GM23248 (cell line): ENCODE data around the gene UBE2D1. TPM values are rescaled to one million over a fixed set of nuclear protein-coding genes. Genes with fewer than 3 reads are reported as not detected.

Source experiments
- DNase-seq: peaks from one replicate; pipeline ENCODE4 v3.0.0-alpha.2; 2015
- H2AFZ ChIP-seq: fragments of 200-600 bp; sonication (generic); 2 replicates; pipeline ENCODE4 v1.6.1; 2016; ENCODE audit warnings: antibody characterized with exemption
- H3F3A ChIP-seq: fragments of 200-600 bp; sonication (generic); 2 replicates; pipeline ENCODE4 v1.6.1; 2016; ENCODE audit warnings: mild to moderate bottlenecking, antibody characterized with exemption, mixed run types; ENCODE audit not compliant: insufficient read depth
- H3K27ac ChIP-seq: fragments of 200-600 bp; sonication (generic); 2 replicates; pipeline ENCODE4 v1.5.1; 2016; ENCODE audit warnings: mild to moderate bottlenecking
- H3K27me3 ChIP-seq: fragments of 200-600 bp; sonication (generic); replicated peaks from 2 replicates; pipeline ENCODE4 v1.6.1; 2016; ENCODE audit warnings: mild to moderate bottlenecking; ENCODE audit not compliant: insufficient read depth
- H3K36me3 ChIP-seq: fragments of 200-600 bp; sonication (generic); 2 replicates; pipeline ENCODE4 v1.6.1; 2016; ENCODE audit warnings: low read depth, mild to moderate bottlenecking
- H3K4me1 ChIP-seq: fragments of 200-600 bp; sonication (generic); 2 replicates; pipeline ENCODE4 v1.6.1; 2016; ENCODE audit warnings: mild to moderate bottlenecking; ENCODE audit not compliant: insufficient read depth
- H3K4me2 ChIP-seq: fragments of 200-600 bp; sonication (generic); one replicate; pipeline ENCODE4 v1.6.1; 2016; ENCODE audit warnings: mild to moderate bottlenecking; ENCODE audit not compliant: unreplicated experiment
- H3K4me3 ChIP-seq: fragments of 200-600 bp; sonication (generic); 2 replicates; pipeline ENCODE4 v1.5.1; 2016; ENCODE audit warnings: mild to moderate bottlenecking
- H3K79me2 ChIP-seq: fragments of 200-600 bp; sonication (generic); 2 replicates; pipeline ENCODE4 v1.6.1; 2016; ENCODE audit warnings: mild to moderate bottlenecking; ENCODE audit not compliant: insufficient read depth
- H3K9ac ChIP-seq: fragments of 200-600 bp; sonication (generic); 2 replicates; pipeline ENCODE4 v1.6.1; 2016; ENCODE audit warnings: mild to moderate bottlenecking
- H3K9me2 ChIP-seq: fragments of 200-600 bp; sonication (generic); 2 replicates; pipeline ENCODE4 v1.6.1; 2016; ENCODE audit warnings: mixed run types, mild to moderate bottlenecking, moderate library complexity; ENCODE audit not compliant: insufficient read depth
- H3K9me3 ChIP-seq: fragments of 200-600 bp; sonication (generic); one replicate; pipeline ENCODE4 v1.6.1; 2017; ENCODE audit warnings: low read depth
- H4K20me1 ChIP-seq: fragments of 200-600 bp; sonication (generic); 2 replicates; pipeline ENCODE4 v1.6.0; 2016; ENCODE audit not compliant: insufficient read depth
- EZH2 ChIP-seq: fragments of 200-600 bp; sonication (generic); IDR thresholded peaks from 2 replicates; pipeline ENCODE4 v1.6.1; 2018; ENCODE audit warnings: antibody characterized with exemption, mild to moderate bottlenecking; ENCODE audit not compliant: insufficient read depth, poor library complexity, severe bottlenecking
- EZH2phosphoT487 ChIP-seq: fragments of 200-600 bp; sonication (generic); IDR thresholded peaks from 2 replicates; pipeline ENCODE4 v1.6.1; 2018; ENCODE audit warnings: antibody characterized with exemption, moderate library complexity, mild to moderate bottlenecking, low read depth; ENCODE audit not compliant: insufficient read depth
- WGBS, 2 experiments: methylation state at CpG; one replicate each; pipeline ENCODE4 v1.1.6; 2015 to 2017; ENCODE audit warnings: low lambda C conversion rate in 2 of 2, low coverage in 1 of 2; ENCODE audit errors: missing lambda C conversion rate in 2 of 2; 5-methylcytosine and 5-hydroxymethylcytosine counted together
- in situ Hi-C: fragments of 300-500 bp; cut with MboI; formaldehyde crosslinking; loops from 2 replicates; pipeline ENCODE4 v1.15.0; 2020
- polyA plus RNA-seq: library from polyadenylated mRNA; unstranded; fragments of >200 nt; fragmentation: Nextera tagmentation; extraction: Ambion mirVana; gene quantifications from 2 replicates; pipeline ENCODE4 v1.2.1, GENCODE V29; 2016
- total RNA-seq: library from RNA; depleted of rRNA; stranded (reverse); fragments of >200 nt; shearing (Covaris generic); gene quantifications from 2 replicates; pipeline ENCODE4 v1.2.3, GENCODE V29; 2014

The UBE2D1 gene
- total and polyA plus RNA-seq, 2 experiments from 2014 or later: 17.7 to 31.9 TPM

- no peak overlapping the region for H3K27ac ChIP-seq
- H3K9me2 ChIP-seq: no peaks in the 10 kb centered on the region
- H3K9me3 ChIP-seq: no peaks in the 10 kb centered on the region
- H3K4me3 ChIP-seq: no peak overlapping the region
- TF ChIP-seq EZH2: no peak
- TF ChIP-seq EZH2phosphoT487: no peak
- no peak for DNase-seq
- WGBS, 2 experiments: 98 to 100% methylated on average over 2 of the region's 2 CpGs
- no peak overlapping the region for H3K4me2 ChIP-seq
- in situ Hi-C loops: no loop called here
- no peaks in the 10 kb centered on the region for H3K27me3 ChIP-seq
- H3K9ac ChIP-seq: no peak overlapping the region
- H3K4me1 ChIP-seq: no peaks in the 10 kb centered on the region
- no peak overlapping the region for H2AFZ ChIP-seq
- no peaks in the 10 kb centered on the region for H3K36me3 ChIP-seq
- H4K20me1 ChIP-seq: no peaks in the 10 kb centered on the region
- no peaks in the 10 kb centered on the region for H3F3A ChIP-seq
- H3K79me2 ChIP-seq: peaks cover 9% of the 10 kb centered on the region; the same call in 1 of the 2 replicates
Observed at GRCh38 chr10:58361353-58361752, 26.5 kb downstream of the UBE2D1 start.

DNA sequence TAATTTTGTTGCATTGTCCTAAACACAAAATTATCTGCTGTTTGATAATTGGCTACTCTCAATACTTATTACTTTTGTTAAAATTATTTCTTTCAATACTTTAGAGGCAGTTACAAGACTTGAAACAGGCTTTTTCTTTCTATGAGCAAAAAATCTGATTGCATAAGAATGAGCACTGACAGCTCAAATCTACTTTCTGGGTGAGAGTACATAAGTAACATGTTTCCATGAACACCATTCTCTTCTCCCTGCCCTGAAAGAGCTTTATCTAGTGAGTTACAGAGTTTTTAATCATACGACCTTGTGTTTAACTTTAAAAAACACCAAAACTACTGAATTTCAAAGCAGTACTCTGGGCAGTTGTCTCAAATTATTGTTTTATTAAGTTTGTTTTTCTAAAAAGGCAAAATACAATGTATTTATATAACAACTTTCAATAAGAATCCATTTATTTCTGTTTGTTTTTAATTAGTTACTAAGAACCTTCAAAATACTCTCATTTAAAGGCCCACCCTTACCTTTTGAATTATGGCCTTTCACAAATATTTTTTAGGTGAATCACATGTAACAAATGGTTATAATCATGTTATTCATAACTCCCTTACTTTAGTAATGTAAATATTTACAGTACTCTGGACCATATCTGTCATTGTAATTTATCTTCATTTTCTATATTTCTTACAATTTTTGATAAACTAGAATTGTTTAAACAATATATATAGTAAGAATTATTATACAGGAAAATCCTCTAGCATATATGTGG lies 27.4 kb downstream of the UBE2D1 start:
- no peaks in the 10 kb centered on the region for H4K20me1 ChIP-seq
- 96 to 98% methylated on average over 1 of the region's 1 CpG for WGBS, 2 experiments
- no peaks in the 10 kb centered on the region for H3K36me3 ChIP-seq
- no peaks in the 10 kb centered on the region for H3K9me2 ChIP-seq
- no peak overlapping the region for H3K9ac ChIP-seq
- H3F3A ChIP-seq: no peaks in the 10 kb centered on the region
- H3K4me3 ChIP-seq: no peak overlapping the region
- H3K4me1 ChIP-seq: no peaks in the 10 kb centered on the region
- DNase-seq: no peak
- H3K27me3 ChIP-seq: no peaks in the 10 kb centered on the region
- TF ChIP-seq EZH2phosphoT487: no peak
- TF ChIP-seq EZH2: no peak
- in situ Hi-C loops: no loop called here
- H3K79me2 ChIP-seq: peaks cover 4% of the 10 kb centered on the region; the same call in 1 of the 2 replicates
- H3K9me3 ChIP-seq: no peaks in the 10 kb centered on the region
- no peak overlapping the region for H2AFZ ChIP-seq
- no peak overlapping the region for H3K4me2 ChIP-seq
- no peak overlapping the region for H3K27ac ChIP-seq

GRCh38 chr10:58367069-58367468 lies 32.3 kb downstream of the UBE2D1 start:
- DNase-seq: no peak
- Histone ChIP-seq H4K20me1 (no peaks in the 10 kb centered on the region), H3F3A (no peaks in the 10 kb centered on the region), H3K4me3 (no peak overlapping the region), H3K4me1 (no peaks in the 10 kb centered on the region), H3K4me2 (no peak overlapping the region), H3K9ac (no peak overlapping the region), H3K27me3 (no peaks in the 10 kb centered on the region), H3K9me2 (no peaks in the 10 kb centered on the region), H3K36me3 (no peaks in the 10 kb centered on the region), H3K79me2 (no peaks in the 10 kb centered on the region), H3K9me3 (no peaks in the 10 kb centered on the region), H3K27ac (no peak overlapping the region), H2AFZ (no peak overlapping the region)
- TF ChIP-seq EZH2phosphoT487 (no peak), EZH2 (no peak)
- in situ Hi-C loops: no loop called here
- WGBS, 2 experiments: 96 to 97% methylated on average over 3 of the region's 3 CpGs

DNA sequence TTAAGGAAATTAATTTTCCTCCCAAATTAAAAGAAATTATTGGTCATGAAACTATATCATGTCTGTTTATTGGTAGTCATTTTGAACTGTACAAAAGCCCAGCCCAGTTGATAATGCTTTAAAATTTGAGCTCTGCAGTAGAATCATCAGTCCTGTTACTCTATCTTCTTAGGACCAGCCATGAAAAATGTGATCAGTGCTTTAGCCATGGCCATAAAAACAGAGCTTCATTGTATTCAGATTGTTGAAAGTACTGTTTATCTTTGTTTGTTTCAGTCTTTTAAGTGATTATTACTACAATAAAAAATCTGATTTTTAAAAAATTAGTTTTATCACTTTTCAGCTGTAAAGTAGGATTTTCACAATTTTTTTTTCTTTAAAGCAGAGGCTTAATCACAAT lies 36.7 kb downstream of the UBE2D1 start:
- Histone ChIP-seq H2AFZ (no peak overlapping the region), H3K9me2 (no peaks in the 10 kb centered on the region), H3K27me3 (no peaks in the 10 kb centered on the region), H4K20me1 (no peaks in the 10 kb centered on the region), H3F3A (no peaks in the 10 kb centered on the region), H3K4me1 (no peaks in the 10 kb centered on the region), H3K27ac (no peak overlapping the region), H3K4me3 (no peak overlapping the region), H3K9me3 (no peaks in the 10 kb centered on the region), H3K4me2 (no peak overlapping the region), H3K79me2 (no peaks in the 10 kb centered on the region), H3K9ac (no peak overlapping the region), H3K36me3 (no peaks in the 10 kb centered on the region)
- no peak for DNase-seq
- in situ Hi-C loops: no loop called here
- TF ChIP-seq EZH2phosphoT487 (no peak), EZH2 (no peak)
